ENCODE results near the gene DTNA.

Gene DTNA

GRCh38 chr18:34880882-34881834 lies 171.1 kb downstream of the DTNA start:
- TF ChIP-seq CTCF (IDR thresholded peaks at IDR 0.05; ENCODE audit: low read length, missing control alignments), result peak; percentile 8
- DNase-seq (ENCODE audit: low read depth), result peak; percentile 22
- no peak overlapping the region for H3K4me3 ChIP-seq (replicated peaks; ENCODE audit: low read depth, low read length)

- no peak overlapping the region for H3K4me3 ChIP-seq (replicated peaks; ENCODE audit: low read depth, low read length)
Measured at GRCh38 chr18:34884436-34884835, 174.3 kb downstream of the DTNA start.

GRCh38 chr18:34886177-34886576 lies 176.1 kb downstream of the DTNA start:
- DNase-seq (ENCODE audit: low read depth), result no peak

More at GRCh38 chr18:34884436-34884835, 174.3 kb downstream of the DTNA start:
- no peak for TF ChIP-seq CTCF (IDR thresholded peaks at IDR 0.05; ENCODE audit: low read length, missing control alignments)
- no peak for DNase-seq (ENCODE audit: low read depth)

GRCh38 chr18:34887881-34888580 lies 177.9 kb downstream of the DTNA start:
- no peak for DNase-seq (ENCODE audit: low read depth)
- TF ChIP-seq CTCF (IDR thresholded peaks at IDR 0.05; ENCODE audit: low read length, missing control alignments), result no peak
- H3K4me3 ChIP-seq (replicated peaks; ENCODE audit: low read depth, low read length), result no peak overlapping the region

More at GRCh38 chr18:34886177-34886576, 176.1 kb downstream of the DTNA start:
- no peak overlapping the region for H3K4me3 ChIP-seq (replicated peaks; ENCODE audit: low read depth, low read length)
- no peak for TF ChIP-seq CTCF (IDR thresholded peaks at IDR 0.05; ENCODE audit: low read length, missing control alignments)

GRCh38 chr18:34890486-34891085 lies 180.5 kb downstream of the DTNA start:
- H3K4me3 ChIP-seq (replicated peaks; ENCODE audit: low read depth, low read length), result no peak overlapping the region
- no peak for DNase-seq (ENCODE audit: low read depth)
- no peak for TF ChIP-seq CTCF (IDR thresholded peaks at IDR 0.05; ENCODE audit: low read length, missing control alignments)

- no peak for TF ChIP-seq CTCF (IDR thresholded peaks at IDR 0.05; ENCODE audit: low read length, missing control alignments)
- no peak overlapping the region for H3K4me3 ChIP-seq (replicated peaks; ENCODE audit: low read depth, low read length)
- no peak for DNase-seq (ENCODE audit: low read depth)
Measured at GRCh38 chr18:34892379-34892778, 182.3 kb downstream of the DTNA start.
